A549 treated with AZD9567 at 1 μM for 4 hours (cell line): ENCODE measurements around the gene C19orf18. TPM values are rescaled to one million over a fixed set of nuclear protein-coding genes. Genes with fewer than 3 reads are reported as not detected.

Experiments used
- total RNA-seq: library from RNA; stranded (reverse); fragments of 200-300 nt; extraction: Qiagen RNA extraction; gene quantifications from 5 replicates; pipeline ENCODE4 v1.2.3, GENCODE V29; 2022; ENCODE audit not compliant: insufficient read depth

C19orf18 gene
- 0.09 TPM in 1 of 5 replicates, not detected in the others for total RNA-seq

DNA sequence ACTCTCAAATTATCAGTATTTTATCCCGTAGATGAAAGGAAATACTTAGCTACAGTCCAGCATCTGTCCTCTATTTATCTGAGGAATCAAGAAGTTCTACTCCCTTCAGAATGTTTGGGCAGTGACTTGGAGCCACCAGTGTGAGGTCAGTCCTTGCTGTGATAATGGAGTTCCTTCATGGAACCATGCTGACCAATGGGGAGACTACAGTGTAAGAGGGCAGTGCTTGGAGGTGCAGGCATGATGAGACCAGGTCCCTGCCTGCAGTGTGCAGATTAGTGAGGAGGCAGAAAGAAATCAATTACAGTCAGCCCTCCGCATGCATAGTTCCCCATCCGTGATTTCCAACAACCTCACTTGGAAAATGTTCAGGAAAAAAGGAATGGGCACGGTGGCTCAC, at the start of gene C19orf18:
TSS of gene C19orf18 (minus strand) at position 101 of the 400 bp plus-strand sequence. CDS start 102 bp downstream, outside the sequence.

DNA sequence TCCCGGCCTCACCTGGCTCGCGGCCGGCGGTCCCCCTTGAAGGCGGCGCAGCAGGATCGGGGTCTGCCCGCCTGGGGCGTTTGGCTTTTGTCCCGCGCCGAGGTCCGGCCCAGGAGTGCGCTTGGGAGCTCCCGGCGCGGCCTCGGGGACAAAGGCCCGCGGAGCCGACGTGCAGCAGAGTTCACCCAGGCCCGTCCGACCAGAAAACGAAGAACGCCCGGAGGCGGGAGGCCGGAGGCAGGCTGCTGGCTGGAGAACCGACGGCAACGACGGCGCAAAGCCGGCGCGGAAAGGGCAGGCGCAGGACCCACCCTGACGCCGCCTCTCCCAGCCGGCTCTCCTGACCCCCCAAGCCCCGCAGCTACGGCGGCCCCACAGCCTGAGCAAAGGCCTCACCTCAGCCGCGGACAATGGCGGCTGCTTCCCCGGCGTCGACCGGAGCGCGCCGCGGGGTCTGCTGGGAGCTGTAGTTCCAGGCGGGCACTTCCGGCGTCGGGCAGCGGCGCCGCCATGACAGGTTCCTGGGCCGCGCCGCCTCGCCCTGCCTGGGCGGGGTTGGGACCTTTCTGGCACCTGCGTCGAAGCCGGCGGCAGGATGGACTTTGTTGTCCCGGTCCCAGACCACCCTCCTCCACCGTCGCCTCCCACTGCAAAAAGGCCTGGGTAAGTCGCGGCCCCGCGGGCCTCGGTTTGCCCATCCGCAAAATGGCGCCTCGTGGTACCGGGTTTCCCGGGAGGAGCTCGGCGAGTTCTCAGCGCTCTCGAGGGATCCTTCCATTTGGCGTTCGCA, 28.2 kb upstream of the C19orf18 start, which contains the start of gene ZNF606:
TSS of gene ZNF606 (minus strand) at position 437 of the 790 bp plus-strand sequence. CDS start 1,501 bp downstream, outside the sequence.

DNA sequence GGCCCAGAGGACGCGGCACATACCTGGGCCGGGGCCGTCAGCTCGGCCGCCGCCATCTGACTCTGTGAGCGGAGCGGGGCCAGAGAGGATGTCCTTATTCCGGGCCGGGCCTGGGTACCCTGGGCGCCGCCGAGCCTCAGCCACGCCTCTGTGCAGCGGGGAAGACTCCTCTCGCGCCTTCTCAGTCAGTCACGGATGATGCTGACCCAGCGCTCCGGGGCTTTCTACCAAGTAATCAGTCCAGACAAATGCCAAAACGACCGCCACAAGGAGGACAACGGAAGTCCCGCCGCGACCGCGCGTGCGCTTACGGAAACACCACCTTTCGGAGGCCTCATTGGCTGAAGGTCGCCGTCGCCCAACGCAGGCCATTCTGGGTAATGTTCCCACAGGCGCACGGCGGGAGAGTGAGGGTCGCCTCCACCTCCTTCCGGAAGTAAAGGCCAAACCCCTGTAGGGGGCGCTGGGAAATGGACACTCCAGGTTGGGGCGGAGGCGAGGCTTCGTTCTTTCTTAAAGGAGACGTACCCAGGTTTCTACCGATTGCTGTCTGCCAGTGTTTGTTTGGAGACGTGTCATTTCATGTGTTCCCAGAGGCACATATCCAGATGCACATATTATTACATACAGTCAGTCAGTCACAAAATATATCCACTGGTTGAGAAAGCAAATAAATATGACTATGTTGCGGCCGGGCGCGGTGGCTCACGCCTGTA, 26.8 kb downstream of the C19orf18 start, which contains the start of gene ZNF256:
TSS of gene ZNF256 (minus strand) at position 288 of the 716 bp plus-strand sequence. CDS start at position 56, 232 bp downstream.

DNA sequence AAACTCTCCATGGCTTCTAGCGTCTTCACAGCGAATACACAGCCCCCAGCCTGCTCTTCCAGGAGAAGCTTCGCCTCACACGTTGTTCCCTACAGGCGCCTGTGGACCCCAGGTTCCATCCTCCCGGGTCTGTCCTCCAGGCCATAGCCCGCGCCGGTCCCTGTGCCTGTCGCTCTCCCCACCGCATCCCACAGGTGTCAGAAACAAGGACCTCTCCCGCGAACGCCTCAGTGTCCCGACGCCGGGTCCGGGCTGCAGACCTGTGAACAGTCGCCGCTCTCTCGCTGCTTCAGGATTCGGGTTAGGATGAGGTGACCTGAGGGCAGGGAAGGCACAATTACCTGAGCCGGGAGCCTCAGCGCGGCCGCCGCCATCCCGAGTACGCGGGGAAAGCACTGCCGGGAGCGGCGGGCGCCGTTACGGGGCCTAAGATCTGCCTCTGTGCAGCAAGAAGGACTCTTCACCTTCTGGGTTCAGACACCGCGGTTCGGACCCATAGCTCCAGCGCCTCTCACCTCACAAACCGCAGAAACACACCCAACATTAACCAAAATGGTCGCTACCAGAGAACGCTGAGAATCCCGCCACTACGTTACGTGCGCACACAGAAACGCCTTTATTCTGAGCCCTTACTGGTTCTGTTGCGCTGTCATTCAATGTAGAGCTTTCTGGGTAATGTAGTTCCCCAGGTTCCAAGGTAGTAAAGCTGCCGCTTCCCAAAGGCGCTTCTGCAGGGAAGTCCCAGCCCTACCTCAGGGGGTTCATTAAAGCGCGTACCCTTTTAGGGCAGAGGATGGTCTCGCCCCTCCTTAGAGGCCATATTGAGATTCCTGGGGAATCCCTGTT, 39.3 kb downstream of the C19orf18 start, which contains the start of gene ZNF418:
TSS of gene ZNF418 (minus strand) at position 583 of the 846 bp plus-strand sequence. CDS start 1,580 bp downstream, outside the sequence.

DNA sequence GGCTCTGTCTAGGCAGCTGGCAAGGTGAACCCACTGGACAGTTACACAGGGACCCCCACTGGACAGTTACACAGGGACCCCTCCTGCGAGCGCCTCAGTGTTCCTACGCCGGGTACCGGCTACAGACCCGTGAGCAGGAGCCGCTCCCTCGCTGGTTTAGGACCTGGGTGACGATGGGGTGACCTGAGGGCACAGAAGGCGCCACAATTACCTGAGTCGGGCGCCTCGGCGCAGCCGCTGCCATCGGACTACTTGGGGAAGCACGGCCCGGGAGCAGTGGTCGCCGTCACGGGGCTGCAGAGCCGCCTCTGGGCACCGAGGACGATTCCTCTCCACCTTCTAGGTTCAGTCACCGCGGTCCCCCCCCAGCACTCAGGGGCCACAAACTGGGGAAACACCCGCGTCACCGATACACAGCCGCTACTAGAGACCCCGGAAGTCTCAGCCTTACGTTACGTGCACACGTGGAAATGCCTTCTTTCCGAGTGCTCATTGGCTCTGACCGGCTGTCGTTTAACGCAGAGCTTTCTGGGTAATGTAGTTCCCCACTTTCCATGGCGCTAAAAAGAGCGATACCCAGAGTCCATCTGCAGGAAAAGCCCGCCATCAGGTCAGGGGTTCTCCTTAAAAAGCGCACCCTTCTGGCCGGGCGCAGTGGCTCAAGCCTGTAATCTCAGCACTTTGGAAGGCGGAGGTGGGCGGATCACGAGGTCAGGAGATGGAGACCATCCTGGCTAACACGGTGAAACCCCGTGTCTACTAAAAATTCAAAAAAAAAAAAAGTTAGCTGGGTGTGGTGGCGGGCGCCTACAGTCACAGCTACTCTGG, 58.0 kb downstream of the C19orf18 start, which contains the start of gene ZNF417:
TSS of gene ZNF417 (minus strand) at position 425 of the 828 bp plus-strand sequence. CDS start at position 244, 181 bp downstream.

Other genes with a start within 250 kb of the C19orf18 start
- gene ZNF671, start 246.9 kb downstream of the C19orf18 start, total RNA-seq: 0.76 to 1.3 TPM (median 1.0 TPM) in 5 replicates
- gene ZNF776, start 227.7 kb downstream of the C19orf18 start, total RNA-seq: 5.2 to 10.3 TPM (median 5.8 TPM) in 5 replicates
- 4.8 to 12.4 TPM (median 5.5 TPM) in 5 replicates for gene ZNF586, start 204.9 kb downstream of the C19orf18 start, total RNA-seq
- gene ZNF552, start 159.6 kb downstream of the C19orf18 start, total RNA-seq: 4.9 to 7.3 TPM (median 5.0 TPM) in 5 replicates
- gene ZNF587B, start 144.2 kb downstream of the C19orf18 start, total RNA-seq: 5.4 to 7.7 TPM (median 7.6 TPM) in 5 replicates
- gene ZNF587, start 124.7 kb downstream of the C19orf18 start, total RNA-seq: 6.1 to 15.3 TPM (median 7.3 TPM) in 5 replicates
- 1.8 to 3.6 TPM (median 3.1 TPM) in 4 of 5 replicates, not detected in the other for gene ZNF814, start 85.5 kb downstream of the C19orf18 start, total RNA-seq
- gene ZNF417, start 57.9 kb downstream of the C19orf18 start, total RNA-seq: 2.7 to 4.3 TPM (median 3.4 TPM) in 5 replicates
- gene ZNF418, start 39.1 kb downstream of the C19orf18 start, total RNA-seq: 0.91 to 1.2 TPM (median 1.1 TPM) in 5 replicates
- 0.94 to 1.4 TPM (median 1.2 TPM) in 5 replicates for gene ZNF256, start 26.8 kb downstream of the C19orf18 start, total RNA-seq
- gene ZNF606, start 28.3 kb upstream of the C19orf18 start, total RNA-seq: 1.0 to 3.6 TPM (median 2.6 TPM) in 5 replicates
- not detected in 5 replicates for gene ZSCAN1, start 59.5 kb upstream of the C19orf18 start, total RNA-seq
- gene ZNF135, start 84.7 kb upstream of the C19orf18 start, total RNA-seq: not detected in 5 replicates
- 1.5 to 2.8 TPM (median 1.7 TPM) in 5 replicates for gene ZSCAN18, start 123.7 kb upstream of the C19orf18 start, total RNA-seq
- gene ZNF329, start 176.3 kb upstream of the C19orf18 start, total RNA-seq: 2.5 to 3.1 TPM (median 2.9 TPM) in 5 replicates
- 13.4 to 14.8 TPM (median 13.9 TPM) in 5 replicates for gene ZNF274, start 208.5 kb upstream of the C19orf18 start, total RNA-seq